ENCODE measurements around the gene TANC2. TPM values are rescaled to one million over a fixed set of nuclear protein-coding genes. Genes with fewer than 3 reads are reported as not detected.

TANC2 gene
- total RNA-seq, 1 experiment from 2014 or later, result 53.2 TPM

GRCh38 chr17:62999736-63000135 lies 33.7 kb downstream of the TANC2 start:
- TF ChIP-seq ELF1 (IDR thresholded peaks at IDR 0.05; ENCODE audit: borderline replicate concordance, low read depth), result no peak
- no peak for TF ChIP-seq CBX3 (IDR thresholded peaks at IDR 0.05; ENCODE audit: low read depth)
- no peak for TF ChIP-seq EZH2phosphoT487 (IDR thresholded peaks at IDR 0.05; ENCODE audit: borderline replicate concordance)
- TF ChIP-seq FOSL1 (IDR thresholded peaks at IDR 0.05; ENCODE audit: low read depth), result no peak
- TF ChIP-seq TCF7L2 (IDR thresholded peaks at IDR 0.05; ENCODE audit: borderline replicate concordance, extremely low read depth, insufficient read depth, insufficient read length), result no peak
- TF ChIP-seq POLR2A (IDR thresholded peaks at IDR 0.05; ENCODE audit: borderline replicate concordance, extremely low read depth, insufficient read depth, insufficient read length), result no peak
- no peak for TF ChIP-seq EZH2 (IDR thresholded peaks at IDR 0.05)
- TF ChIP-seq, protein P1, sequence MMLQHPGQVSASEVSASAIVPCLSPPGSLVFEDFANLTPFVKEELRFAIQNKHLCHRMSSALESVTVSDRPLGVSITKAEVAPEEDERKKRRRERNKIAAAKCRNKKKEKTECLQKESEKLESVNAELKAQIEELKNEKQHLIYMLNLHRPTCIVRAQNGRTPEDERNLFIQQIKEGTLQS (IDR thresholded peaks at IDR 0.05), result no peak
- TF ChIP-seq POLR2AphosphoS5 (IDR thresholded peaks at IDR 0.05; ENCODE audit: low read depth, low read length), result no peak
- TF ChIP-seq YY1 (IDR thresholded peaks at IDR 0.05; ENCODE audit: extremely low read depth, insufficient replicate concordance, low read depth, low read length), result no peak
- TF ChIP-seq EGR1 (IDR thresholded peaks at IDR 0.05; ENCODE audit: low read depth), result no peak
- TF ChIP-seq SRF (IDR thresholded peaks at IDR 0.05; ENCODE audit: low read depth), result no peak
- no peak for TF ChIP-seq ZFX (IDR thresholded peaks at IDR 0.05)
- TF ChIP-seq JUND (IDR thresholded peaks at IDR 0.05), result no peak
- no peak for TF ChIP-seq CEBPB (IDR thresholded peaks at IDR 0.05; ENCODE audit: low read depth)
- no peak for TF ChIP-seq MAX (IDR thresholded peaks at IDR 0.05)
- TF ChIP-seq, protein P2, sequence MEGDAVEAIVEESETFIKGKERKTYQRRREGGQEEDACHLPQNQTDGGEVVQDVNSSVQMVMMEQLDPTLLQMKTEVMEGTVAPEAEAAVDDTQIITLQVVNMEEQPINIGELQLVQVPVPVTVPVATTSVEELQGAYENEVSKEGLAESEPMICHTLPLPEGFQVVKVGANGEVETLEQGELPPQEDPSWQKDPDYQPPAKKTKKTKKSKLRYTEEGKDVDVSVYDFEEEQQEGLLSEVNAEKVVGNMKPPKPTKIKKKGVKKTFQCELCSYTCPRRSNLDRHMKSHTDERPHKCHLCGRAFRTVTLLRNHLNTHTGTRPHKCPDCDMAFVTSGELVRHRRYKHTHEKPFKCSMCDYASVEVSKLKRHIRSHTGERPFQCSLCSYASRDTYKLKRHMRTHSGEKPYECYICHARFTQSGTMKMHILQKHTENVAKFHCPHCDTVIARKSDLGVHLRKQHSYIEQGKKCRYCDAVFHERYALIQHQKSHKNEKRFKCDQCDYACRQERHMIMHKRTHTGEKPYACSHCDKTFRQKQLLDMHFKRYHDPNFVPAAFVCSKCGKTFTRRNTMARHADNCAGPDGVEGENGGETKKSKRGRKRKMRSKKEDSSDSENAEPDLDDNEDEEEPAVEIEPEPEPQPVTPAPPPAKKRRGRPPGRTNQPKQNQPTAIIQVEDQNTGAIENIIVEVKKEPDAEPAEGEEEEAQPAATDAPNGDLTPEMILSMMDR (IDR thresholded peaks at IDR 0.05 in 2 of 3, conservative IDR thresholded peaks at IDR 0.05 in 1 of 3; ENCODE audit: borderline replicate concordance in 1 of 3, insufficient read depth in 1 of 3, low read depth in 2 of 3, low read length in 2 of 3), result no peak
- no peak for TF ChIP-seq RAD21 (IDR thresholded peaks at IDR 0.05; ENCODE audit: low read depth)
- TF ChIP-seq, protein P3, sequence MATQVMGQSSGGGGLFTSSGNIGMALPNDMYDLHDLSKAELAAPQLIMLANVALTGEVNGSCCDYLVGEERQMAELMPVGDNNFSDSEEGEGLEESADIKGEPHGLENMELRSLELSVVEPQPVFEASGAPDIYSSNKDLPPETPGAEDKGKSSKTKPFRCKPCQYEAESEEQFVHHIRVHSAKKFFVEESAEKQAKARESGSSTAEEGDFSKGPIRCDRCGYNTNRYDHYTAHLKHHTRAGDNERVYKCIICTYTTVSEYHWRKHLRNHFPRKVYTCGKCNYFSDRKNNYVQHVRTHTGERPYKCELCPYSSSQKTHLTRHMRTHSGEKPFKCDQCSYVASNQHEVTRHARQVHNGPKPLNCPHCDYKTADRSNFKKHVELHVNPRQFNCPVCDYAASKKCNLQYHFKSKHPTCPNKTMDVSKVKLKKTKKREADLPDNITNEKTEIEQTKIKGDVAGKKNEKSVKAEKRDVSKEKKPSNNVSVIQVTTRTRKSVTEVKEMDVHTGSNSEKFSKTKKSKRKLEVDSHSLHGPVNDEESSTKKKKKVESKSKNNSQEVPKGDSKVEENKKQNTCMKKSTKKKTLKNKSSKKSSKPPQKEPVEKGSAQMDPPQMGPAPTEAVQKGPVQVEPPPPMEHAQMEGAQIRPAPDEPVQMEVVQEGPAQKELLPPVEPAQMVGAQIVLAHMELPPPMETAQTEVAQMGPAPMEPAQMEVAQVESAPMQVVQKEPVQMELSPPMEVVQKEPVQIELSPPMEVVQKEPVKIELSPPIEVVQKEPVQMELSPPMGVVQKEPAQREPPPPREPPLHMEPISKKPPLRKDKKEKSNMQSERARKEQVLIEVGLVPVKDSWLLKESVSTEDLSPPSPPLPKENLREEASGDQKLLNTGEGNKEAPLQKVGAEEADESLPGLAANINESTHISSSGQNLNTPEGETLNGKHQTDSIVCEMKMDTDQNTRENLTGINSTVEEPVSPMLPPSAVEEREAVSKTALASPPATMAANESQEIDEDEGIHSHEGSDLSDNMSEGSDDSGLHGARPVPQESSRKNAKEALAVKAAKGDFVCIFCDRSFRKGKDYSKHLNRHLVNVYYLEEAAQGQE (IDR thresholded peaks at IDR 0.05; ENCODE audit: low read depth), result no peak
- CTCF ChIA-PET, result interaction anchor here (1.1 to 2.8 kb wide), 2 partner anchors 82 to 407 kb away, joined by 4 to 6 read pairs; no protein-coding TSS in a partner anchor
- Histone ChIP-seq H3K27me3 (ENCODE audit: insufficient read depth, low read length) (no peaks in the 10 kb centered on the region), H3K9ac (ENCODE audit: low read length) (no peak overlapping the region), H3K36me3 (ENCODE audit: control insufficient read depth in 1 of 2, insufficient read depth in 2 of 2, low read length in 2 of 2) (no peaks in the 10 kb centered on the region), H3K27ac (ENCODE audit: low read depth, low read length) (no peak overlapping the region), H3K79me2 (ENCODE audit: insufficient read depth, low read length) (peaks cover 38% of the 10 kb centered on the region), H3K9me3 (ENCODE audit: control insufficient read depth in 1 of 2, insufficient read depth in 1 of 2, low read depth in 1 of 2, low read length in 2 of 2) (no peaks in the 10 kb centered on the region), H3K4me2 (ENCODE audit: low read length) (no peak overlapping the region), H4K20me1 (ENCODE audit: insufficient read depth) (no peaks in the 10 kb centered on the region), H3K4me1 (ENCODE audit: control insufficient read depth in 1 of 2, insufficient read depth in 2 of 2, low read length in 2 of 2) (peaks cover 0 to 12% of the 10 kb centered on the region in 2 experiments; a peak in 2 of 4 replicates), H3K4me3 (replicated peaks in 1 of 2; ENCODE audit: low read depth in 1 of 2, low read length in 2 of 2) (no peak overlapping the region), H3K9me2 (ENCODE audit: insufficient read depth) (no peaks in the 10 kb centered on the region; the same call in 1 of the 2 replicates), H2AFZ (ENCODE audit: low read depth, low read length, poor library complexity, severe bottlenecking) (no peak overlapping the region)
- ATAC-seq (no peak), DNase-seq (ENCODE audit: low read depth, low spot score) (no peak)
- RAD21 ChIA-PET (ENCODE audit: low non-redundant PET in 1 of 2, low total read pairs in 2 of 2, uncharacterized antibody in 2 of 2, unreplicated experiment in 2 of 2), result no interaction called here
- intact Hi-C loops (cut with micrococcal nuclease), result no loop called here
- POLR2A ChIA-PET, result no interaction called here
- BruUV-seq (replicated peaks), result no TSS peak

All from HCT116 (cell line).